HG03558 (cell line): Measurements from ENCODE around the gene OSBPL6.

Experiments used
- ATAC-seq: cut with Tn5 transposase; IDR thresholded peaks from one replicate; pipeline ENCODE4 v1.9.1; 2021; ENCODE audit warnings: moderate number of reproducible peaks; ENCODE audit not compliant: unreplicated experiment; ENCODE audit errors: extremely low read depth

The OSBPL6 gene

GRCh38 chr2:178267660-178268059 lies 73.3 kb downstream of the OSBPL6 start:
- ATAC-seq, result no peak

- no peak for ATAC-seq
Observed at GRCh38 chr2:178268435-178268834, 74.1 kb downstream of the OSBPL6 start.

- ATAC-seq, result no peak
Observed at GRCh38 chr2:178269438-178270224, 75.3 kb downstream of the OSBPL6 start.

GRCh38 chr2:178270338-178270737 lies 76.0 kb downstream of the OSBPL6 start:
- ATAC-seq, result no peak

GRCh38 chr2:178271094-178271493 lies 76.8 kb downstream of the OSBPL6 start:
- no peak for ATAC-seq

- ATAC-seq, result no peak
Observed at GRCh38 chr2:178271629-178272333, 77.5 kb downstream of the OSBPL6 start.

- ATAC-seq, result no peak
Observed at GRCh38 chr2:178273787-178274360, 79.6 kb downstream of the OSBPL6 start.

GRCh38 chr2:178275600-178275999 lies 81.3 kb downstream of the OSBPL6 start:
- ATAC-seq, result no peak

- ATAC-seq, result no peak
Observed at GRCh38 chr2:178277741-178278197, 83.5 kb downstream of the OSBPL6 start.

GRCh38 chr2:178279142-178279541 lies 84.8 kb downstream of the OSBPL6 start:
- ATAC-seq, result no peak

- ATAC-seq, result no peak
Observed at GRCh38 chr2:178279636-178280035, 85.3 kb downstream of the OSBPL6 start.

GRCh38 chr2:178280244-178280852 lies 86.0 kb downstream of the OSBPL6 start:
- no peak for ATAC-seq

- no peak for ATAC-seq
Observed at GRCh38 chr2:178282075-178282815, 87.9 kb downstream of the OSBPL6 start.

- no peak for ATAC-seq
Observed at GRCh38 chr2:178283341-178283918, 89.1 kb downstream of the OSBPL6 start.

- ATAC-seq, result no peak
Observed at GRCh38 chr2:178284613-178285286, 90.4 kb downstream of the OSBPL6 start.

- no peak for ATAC-seq
Observed at GRCh38 chr2:178285287-178285615, 90.9 kb downstream of the OSBPL6 start.

- ATAC-seq, result no peak
Observed at GRCh38 chr2:178286636-178287035, 92.3 kb downstream of the OSBPL6 start.

- ATAC-seq, result no peak
Observed at GRCh38 chr2:178287652-178288344, 93.5 kb downstream of the OSBPL6 start.

GRCh38 chr2:178291703-178292102 lies 97.4 kb downstream of the OSBPL6 start:
- no peak for ATAC-seq
